SK-N-SH treated with all-trans-retinoic acid at 6 μM for 48 hours (cell line): ENCODE data around the gene NOM1.

ENCODE experiments used
- ATAC-seq: fragments of 200-7000 bp; cut with Tn5 transposase; 3 replicates; pipeline ENCODE4 v1.9.1; 2020; ENCODE audit warnings: mild to moderate bottlenecking, moderate library complexity
- ARNTL ChIP-seq: fragments of 450-650 bp; formaldehyde crosslinking; IDR thresholded peaks from 2 replicates; pipeline ENCODE4 v1.5.0; 2020; ENCODE audit warnings: low read depth, mild to moderate bottlenecking, moderate library complexity, borderline replicate concordance
- BACH2 ChIP-seq: fragments of 250-450 bp; sonication (Bioruptor Pico); IDR thresholded peaks from 2 replicates; pipeline ENCODE4 v1.9.0; 2021; ENCODE audit warnings: mild to moderate bottlenecking, borderline replicate concordance
- CSDC2 ChIP-seq: fragments of 250-450 bp; sonication (Bioruptor Pico); IDR thresholded peaks from 2 replicates; pipeline ENCODE4 v1.5.0; 2020; ENCODE audit warnings: mild to moderate bottlenecking, moderate library complexity
- ESRRG ChIP-seq: fragments of 250-450 bp; sonication (Bioruptor Pico); IDR thresholded peaks from 2 replicates; pipeline ENCODE4 v1.6.1; 2021; ENCODE audit warnings: mild to moderate bottlenecking
- GLIS3 ChIP-seq: fragments of 250-450 bp; sonication (Bioruptor Pico); IDR thresholded peaks from 2 replicates; pipeline ENCODE4 v1.5.0; 2020; ENCODE audit warnings: mild to moderate bottlenecking, moderate library complexity
- ISL1 ChIP-seq: fragments of 250-450 bp; sonication (Bioruptor Pico); IDR thresholded peaks from 2 replicates; pipeline ENCODE4 v2.1.2; 2022; ENCODE audit warnings: mild to moderate bottlenecking, moderate library complexity
- OSR1 ChIP-seq: fragments of 250-450 bp; sonication (Bioruptor Pico); IDR thresholded peaks from 2 replicates; pipeline ENCODE4 v1.8.0; 2022; ENCODE audit warnings: moderate library complexity, mild to moderate bottlenecking, inconsistent platforms
- PPARA ChIP-seq: fragments of 250-450 bp; sonication (Bioruptor Pico); IDR thresholded peaks from 2 replicates; pipeline ENCODE4 v1.5.0; 2020; ENCODE audit warnings: mild to moderate bottlenecking, borderline replicate concordance
- RARB ChIP-seq: fragments of 250-450 bp; sonication (Bioruptor Pico); IDR thresholded peaks from 2 replicates; pipeline ENCODE4 v1.8.0; 2021; ENCODE audit warnings: mild to moderate bottlenecking, moderate library complexity
- TCF4 ChIP-seq: fragments of 250-450 bp; sonication (Bioruptor Pico); IDR thresholded peaks from 2 replicates; pipeline ENCODE4 v1.8.0; 2021; ENCODE audit warnings: mild to moderate bottlenecking, moderate library complexity, borderline replicate concordance
- TOX ChIP-seq: fragments of 250-450 bp; sonication (Bioruptor Pico); IDR thresholded peaks from 2 replicates; pipeline ENCODE4 v1.8.0; 2021; ENCODE audit warnings: mild to moderate bottlenecking, moderate library complexity, borderline replicate concordance
- ZC3H10 ChIP-seq: fragments of 250-450 bp; sonication (Bioruptor Pico); IDR thresholded peaks from 2 replicates; pipeline ENCODE4 v1.5.1; 2021; ENCODE audit warnings: mild to moderate bottlenecking, moderate library complexity
- ZFP3 ChIP-seq: fragments of 250-450 bp; sonication (Bioruptor Pico); IDR thresholded peaks from 2 replicates; pipeline ENCODE4 v1.5.0; 2020; ENCODE audit warnings: mild to moderate bottlenecking, moderate library complexity
- ZFP30 ChIP-seq: fragments of 450-650 bp; formaldehyde crosslinking; IDR thresholded peaks from 2 replicates; pipeline ENCODE4 v1.5.0; 2022; ENCODE audit warnings: mild to moderate bottlenecking, moderate library complexity
- ZNF565 ChIP-seq: fragments of 450-650 bp; formaldehyde crosslinking; conservative IDR thresholded peaks from 2 replicates; pipeline ENCODE4 v1.5.0; 2020; ENCODE audit warnings: low read depth, mild to moderate bottlenecking, moderate library complexity
- ZNF70 ChIP-seq: fragments of 450-650 bp; formaldehyde crosslinking; IDR thresholded peaks from 2 replicates; pipeline ENCODE4 v1.5.0; 2020; ENCODE audit warnings: mild to moderate bottlenecking, moderate library complexity
- ZNF8 ChIP-seq: fragments of 450-650 bp; formaldehyde crosslinking; IDR thresholded peaks from 2 replicates; pipeline ENCODE4 v1.5.0; 2020; ENCODE audit warnings: mild to moderate bottlenecking, moderate library complexity
- TF ChIP-seq, protein P1 (sequence below): fragments of 250-450 bp; sonication (Bioruptor Pico); IDR thresholded peaks from 2 replicates; pipeline ENCODE4 v1.5.1; 2021; ENCODE audit warnings: mild to moderate bottlenecking, moderate library complexity
- TF ChIP-seq, protein P2 (sequence below): fragments of 250-450 bp; sonication (Bioruptor Pico); IDR thresholded peaks from 2 replicates; pipeline ENCODE4 v1.8.0; 2020; ENCODE audit warnings: mild to moderate bottlenecking, moderate library complexity, borderline replicate concordance
- TF ChIP-seq, protein P3 (sequence below): fragments of 250-450 bp; sonication (Bioruptor Pico); IDR thresholded peaks from 2 replicates; pipeline ENCODE4 v1.8.0; 2021; ENCODE audit warnings: low read depth, mild to moderate bottlenecking, moderate library complexity, borderline replicate concordance
- TF ChIP-seq, protein P4 (sequence below): fragments of 250-450 bp; sonication (Bioruptor Pico); IDR thresholded peaks from 2 replicates; pipeline ENCODE4 v1.5.0; 2020; ENCODE audit warnings: mild to moderate bottlenecking, moderate library complexity

NOM1 gene

DNA sequence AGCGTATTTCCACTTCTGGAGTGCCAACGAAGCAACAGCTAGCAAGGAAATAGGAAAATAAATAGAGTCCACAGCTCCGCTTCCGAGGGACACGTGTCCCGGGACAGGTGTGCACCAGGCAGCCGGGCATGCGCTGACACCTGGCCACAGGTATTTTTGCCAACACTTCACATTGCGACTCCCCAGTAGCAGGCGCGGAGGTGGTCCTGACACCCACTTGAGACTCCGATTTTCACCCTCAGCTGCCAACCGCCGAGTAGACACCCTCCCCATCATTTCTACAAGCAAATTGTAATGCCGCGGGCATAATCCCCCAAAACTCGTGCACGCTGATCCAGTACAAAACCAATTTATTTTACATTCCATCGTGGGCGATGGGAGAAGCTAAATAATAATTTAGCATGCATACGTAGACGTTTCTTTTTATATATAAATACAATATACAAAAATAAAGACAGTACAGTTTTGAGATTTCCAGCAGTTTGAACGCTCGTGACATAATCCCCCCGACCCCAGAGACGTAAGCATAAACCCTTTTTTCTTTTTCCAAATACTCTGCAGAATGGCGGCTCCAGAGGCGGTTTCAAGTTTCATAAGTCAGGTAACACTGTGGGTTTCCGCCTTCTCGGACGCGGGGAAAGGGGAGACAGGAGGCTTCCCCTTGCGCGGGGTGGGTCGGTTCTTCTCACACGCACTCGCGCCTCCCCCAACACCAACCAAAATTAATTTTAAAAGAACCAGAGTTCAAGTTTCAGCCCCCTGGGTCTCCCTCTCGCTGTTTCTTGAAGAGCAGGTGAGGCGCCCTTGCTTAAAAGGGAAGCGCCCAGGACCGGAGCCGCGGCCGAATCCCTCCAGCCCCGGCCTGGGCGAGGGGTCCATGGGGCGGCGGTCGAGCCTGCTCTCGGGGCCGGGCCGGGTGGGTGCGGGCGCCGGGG lies 55.3 kb downstream of the NOM1 start (continued):
- TF ChIP-seq TOX (CRISPR knock-in tag), result no peak
- TF ChIP-seq, all 23 proteins: peak for 0

DNA sequence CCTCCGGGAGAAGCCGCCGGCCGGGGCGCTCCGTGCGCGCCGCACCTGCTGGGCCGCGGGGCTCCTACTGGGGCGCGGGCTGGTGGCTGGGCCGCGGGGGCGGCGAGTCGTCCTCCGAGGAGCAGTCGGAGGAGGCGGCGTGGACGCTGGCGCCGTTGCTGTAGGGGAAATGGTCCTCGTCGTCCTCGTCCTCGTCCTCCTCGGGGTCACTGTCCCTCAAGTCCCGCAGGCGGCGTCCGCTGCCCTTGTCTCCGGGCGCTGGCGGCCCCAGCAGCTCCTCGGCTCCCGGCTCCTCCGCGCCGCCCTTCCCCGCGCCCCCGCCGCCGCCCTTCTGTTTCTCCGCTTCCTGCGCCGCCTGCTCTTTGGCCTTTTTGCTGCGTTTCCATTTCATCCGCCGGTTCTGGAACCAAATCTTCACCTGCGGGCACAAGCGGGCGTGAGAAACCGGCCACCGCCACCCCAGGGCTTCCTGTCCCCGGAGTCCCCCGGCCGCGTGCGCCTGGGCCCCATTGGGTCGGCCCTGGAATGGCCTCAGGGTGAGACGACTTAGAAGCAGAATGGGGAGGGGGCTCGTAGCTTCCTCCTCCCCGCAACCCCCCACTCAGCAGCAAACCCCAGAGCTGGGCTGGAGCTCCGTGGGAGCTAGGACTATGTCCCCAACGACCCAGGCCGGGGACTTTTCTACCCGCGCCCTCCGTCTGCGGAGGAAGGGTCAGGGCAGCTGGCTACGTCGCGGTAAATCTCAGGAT lies 56.1 kb downstream of the NOM1 start:
- no peak for ATAC-seq
- TF ChIP-seq ZC3H10 (no peak), TOX (CRISPR knock-in tag) (no peak), BACH2 (CRISPR knock-in tag) (no peak), GLIS3 (CRISPR knock-in tag) (no peak), CSDC2 (no peak), OSR1 (no peak), ISL1 (CRISPR knock-in tag) (no peak), ZFP30 (CRISPR knock-in tag) (no peak), RARB (CRISPR knock-in tag) (no peak), ARNTL (CRISPR knock-in tag) (no peak)
- TF ChIP-seq, protein P1, sequence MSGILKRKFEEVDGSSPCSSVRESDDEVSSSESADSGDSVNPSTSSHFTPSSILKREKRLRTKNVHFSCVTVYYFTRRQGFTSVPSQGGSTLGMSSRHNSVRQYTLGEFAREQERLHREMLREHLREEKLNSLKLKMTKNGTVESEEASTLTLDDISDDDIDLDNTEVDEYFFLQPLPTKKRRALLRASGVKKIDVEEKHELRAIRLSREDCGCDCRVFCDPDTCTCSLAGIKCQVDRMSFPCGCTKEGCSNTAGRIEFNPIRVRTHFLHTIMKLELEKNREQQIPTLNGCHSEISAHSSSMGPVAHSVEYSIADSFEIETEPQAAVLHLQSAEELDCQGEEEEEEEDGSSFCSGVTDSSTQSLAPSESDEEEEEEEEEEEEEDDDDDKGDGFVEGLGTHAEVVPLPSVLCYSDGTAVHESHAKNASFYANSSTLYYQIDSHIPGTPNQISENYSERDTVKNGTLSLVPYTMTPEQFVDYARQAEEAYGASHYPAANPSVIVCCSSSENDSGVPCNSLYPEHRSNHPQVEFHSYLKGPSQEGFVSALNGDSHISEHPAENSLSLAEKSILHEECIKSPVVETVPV (CRISPR knock-in tag), result no peak
- TF ChIP-seq, protein P2, sequence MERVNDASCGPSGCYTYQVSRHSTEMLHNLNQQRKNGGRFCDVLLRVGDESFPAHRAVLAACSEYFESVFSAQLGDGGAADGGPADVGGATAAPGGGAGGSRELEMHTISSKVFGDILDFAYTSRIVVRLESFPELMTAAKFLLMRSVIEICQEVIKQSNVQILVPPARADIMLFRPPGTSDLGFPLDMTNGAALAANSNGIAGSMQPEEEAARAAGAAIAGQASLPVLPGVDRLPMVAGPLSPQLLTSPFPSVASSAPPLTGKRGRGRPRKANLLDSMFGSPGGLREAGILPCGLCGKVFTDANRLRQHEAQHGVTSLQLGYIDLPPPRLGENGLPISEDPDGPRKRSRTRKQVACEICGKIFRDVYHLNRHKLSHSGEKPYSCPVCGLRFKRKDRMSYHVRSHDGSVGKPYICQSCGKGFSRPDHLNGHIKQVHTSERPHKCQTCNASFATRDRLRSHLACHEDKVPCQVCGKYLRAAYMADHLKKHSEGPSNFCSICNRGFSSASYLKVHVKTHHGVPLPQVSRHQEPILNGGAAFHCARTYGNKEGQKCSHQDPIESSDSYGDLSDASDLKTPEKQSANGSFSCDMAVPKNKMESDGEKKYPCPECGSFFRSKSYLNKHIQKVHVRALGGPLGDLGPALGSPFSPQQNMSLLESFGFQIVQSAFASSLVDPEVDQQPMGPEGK (CRISPR knock-in tag), result no peak
- TF ChIP-seq, protein P3, sequence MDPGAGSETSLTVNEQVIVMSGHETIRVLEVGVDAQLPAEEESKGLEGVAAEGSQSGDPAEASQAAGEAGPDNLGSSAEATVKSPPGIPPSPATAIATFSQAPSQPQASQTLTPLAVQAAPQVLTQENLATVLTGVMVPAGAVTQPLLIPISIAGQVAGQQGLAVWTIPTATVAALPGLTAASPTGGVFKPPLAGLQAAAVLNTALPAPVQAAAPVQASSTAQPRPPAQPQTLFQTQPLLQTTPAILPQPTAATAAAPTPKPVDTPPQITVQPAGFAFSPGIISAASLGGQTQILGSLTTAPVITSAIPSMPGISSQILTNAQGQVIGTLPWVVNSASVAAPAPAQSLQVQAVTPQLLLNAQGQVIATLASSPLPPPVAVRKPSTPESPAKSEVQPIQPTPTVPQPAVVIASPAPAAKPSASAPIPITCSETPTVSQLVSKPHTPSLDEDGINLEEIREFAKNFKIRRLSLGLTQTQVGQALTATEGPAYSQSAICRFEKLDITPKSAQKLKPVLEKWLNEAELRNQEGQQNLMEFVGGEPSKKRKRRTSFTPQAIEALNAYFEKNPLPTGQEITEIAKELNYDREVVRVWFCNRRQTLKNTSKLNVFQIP, result no peak

DNA sequence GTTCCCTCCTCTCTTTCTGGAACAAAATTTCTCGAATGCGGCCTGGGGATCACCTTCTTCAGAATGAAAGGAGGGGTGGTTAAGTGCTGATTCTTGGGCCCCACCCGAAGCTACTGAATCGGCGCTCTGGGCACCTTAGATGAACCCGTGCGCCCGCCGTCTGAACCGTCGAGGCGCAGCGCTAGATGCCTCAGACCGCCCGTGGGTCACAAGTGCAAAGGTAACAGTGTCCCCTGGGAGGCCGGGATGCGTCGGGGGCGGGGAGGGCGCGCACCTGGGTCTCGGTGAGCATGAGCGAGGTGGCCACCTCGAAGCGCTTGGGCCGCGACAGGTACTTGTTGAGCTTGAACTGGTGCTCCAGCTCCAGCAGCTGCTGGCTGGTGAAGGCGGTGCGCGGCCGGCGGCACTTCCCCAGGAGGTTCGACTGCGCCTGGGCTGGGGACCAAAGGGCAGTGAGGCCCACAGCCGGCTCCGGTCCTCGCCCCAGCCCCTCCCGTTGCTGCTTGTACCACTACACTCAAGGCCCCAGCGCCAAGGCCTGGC lies 56.8 kb downstream of the NOM1 start:
- ATAC-seq, result no peak
- TF ChIP-seq ESRRG (CRISPR knock-in tag) (no peak), ZFP3 (no peak), GLIS3 (CRISPR knock-in tag) (no peak), TCF4 (no peak), ZNF565 (CRISPR knock-in tag) (no peak), ISL1 (CRISPR knock-in tag) (no peak), ZNF8 (no peak), ZNF70 (CRISPR knock-in tag) (no peak), PPARA (no peak), ZC3H10 (no peak), OSR1 (no peak), RARB (CRISPR knock-in tag) (no peak), TOX (CRISPR knock-in tag) (no peak)
- TF ChIP-seq, protein P3, result no peak
- TF ChIP-seq, protein P4, sequence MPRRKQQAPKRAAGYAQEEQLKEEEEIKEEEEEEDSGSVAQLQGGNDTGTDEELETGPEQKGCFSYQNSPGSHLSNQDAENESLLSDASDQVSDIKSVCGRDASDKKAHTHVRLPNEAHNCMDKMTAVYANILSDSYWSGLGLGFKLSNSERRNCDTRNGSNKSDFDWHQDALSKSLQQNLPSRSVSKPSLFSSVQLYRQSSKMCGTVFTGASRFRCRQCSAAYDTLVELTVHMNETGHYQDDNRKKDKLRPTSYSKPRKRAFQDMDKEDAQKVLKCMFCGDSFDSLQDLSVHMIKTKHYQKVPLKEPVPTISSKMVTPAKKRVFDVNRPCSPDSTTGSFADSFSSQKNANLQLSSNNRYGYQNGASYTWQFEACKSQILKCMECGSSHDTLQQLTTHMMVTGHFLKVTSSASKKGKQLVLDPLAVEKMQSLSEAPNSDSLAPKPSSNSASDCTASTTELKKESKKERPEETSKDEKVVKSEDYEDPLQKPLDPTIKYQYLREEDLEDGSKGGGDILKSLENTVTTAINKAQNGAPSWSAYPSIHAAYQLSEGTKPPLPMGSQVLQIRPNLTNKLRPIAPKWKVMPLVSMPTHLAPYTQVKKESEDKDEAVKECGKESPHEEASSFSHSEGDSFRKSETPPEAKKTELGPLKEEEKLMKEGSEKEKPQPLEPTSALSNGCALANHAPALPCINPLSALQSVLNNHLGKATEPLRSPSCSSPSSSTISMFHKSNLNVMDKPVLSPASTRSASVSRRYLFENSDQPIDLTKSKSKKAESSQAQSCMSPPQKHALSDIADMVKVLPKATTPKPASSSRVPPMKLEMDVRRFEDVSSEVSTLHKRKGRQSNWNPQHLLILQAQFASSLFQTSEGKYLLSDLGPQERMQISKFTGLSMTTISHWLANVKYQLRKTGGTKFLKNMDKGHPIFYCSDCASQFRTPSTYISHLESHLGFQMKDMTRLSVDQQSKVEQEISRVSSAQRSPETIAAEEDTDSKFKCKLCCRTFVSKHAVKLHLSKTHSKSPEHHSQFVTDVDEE (CRISPR knock-in tag), result no peak
- TF ChIP-seq, protein P1 (CRISPR knock-in tag), result no peak
- TF ChIP-seq, all 23 proteins: peak for 0
